Activated CD4-positive, alpha-beta memory T cell treated with anti-CD3 and anti-CD28 coated beads, Interleukin-2, amount 10 ng/mL, durations not matched to agents 7 days and 5 days (primary cell): ENCODE data around the gene PREX1. TPM values are rescaled to one million over a fixed set of nuclear protein-coding genes. Genes with fewer than 3 reads are reported as not detected.

Experiments
- CTCF ChIA-PET: fragments of 350-600 bp; sonication (Branson Sonifier 250); formaldehyde crosslinking; loops from one replicate; lab custom pipeline; 2021; ENCODE audit warnings: antibody characterized with exemption, inconsistent platforms; lab: Charles Lee
- POLR2A ChIA-PET: fragments of 350-600 bp; sonication (Branson Sonifier 250); formaldehyde crosslinking; loops from one replicate; lab custom pipeline; 2021; ENCODE audit warnings: antibody characterized with exemption; lab: Charles Lee
- DNase-seq: peaks from one replicate; pipeline ENCODE4 v3.0.0-alpha.2; 2020
- H3K27ac Mint-ChIP-seq: one replicate; pipeline ENCODE4 v1.8.0; 2021; ENCODE audit warnings: mild to moderate bottlenecking, mixed read lengths
- H3K27me3 Mint-ChIP-seq: one replicate; pipeline ENCODE4 v1.8.0; 2021; ENCODE audit warnings: mixed read lengths
- H3K36me3 Mint-ChIP-seq: one replicate; pipeline ENCODE4 v1.8.0; 2021; ENCODE audit warnings: low read depth, mixed read lengths
- H3K4me1 Mint-ChIP-seq: one replicate; pipeline ENCODE4 v1.8.0; 2021; ENCODE audit warnings: mixed read lengths
- H3K4me3 Mint-ChIP-seq: one replicate; pipeline ENCODE4 v1.8.0; 2021; ENCODE audit warnings: mild to moderate bottlenecking, mixed read lengths
- H3K9me3 Mint-ChIP-seq: one replicate; pipeline ENCODE4 v1.8.0; 2021; ENCODE audit warnings: mixed read lengths
- total RNA-seq, 2 experiments: library from RNA; stranded (reverse); gene quantifications; one replicate each; pipeline ENCODE4 v1.2.3, GENCODE V29; 2021

Gene PREX1
- total RNA-seq, 2 experiments from 2014 or later = 158 to 160 TPM

GRCh38 chr20:48596334-48596898 is 231.4 kb downstream of the PREX1 start:
- no peak for DNase-seq
- Mint-ChIP-seq H3K27ac (no peak overlapping the region), H3K27me3 (peaks cover 3% of the 10 kb centered on the region), H3K4me1 (no peaks in the 10 kb centered on the region), H3K36me3 (no peaks in the 10 kb centered on the region), H3K9me3 (no peaks in the 10 kb centered on the region), H3K4me3 (no peak overlapping the region)
- CTCF ChIA-PET = no interaction called here
- POLR2A ChIA-PET = no interaction called here

GRCh38 chr20:48595495-48596333 is 232.1 kb downstream of the PREX1 start:
- no peak for DNase-seq
- Mint-ChIP-seq H3K4me3 (no peak overlapping the region), H3K4me1 (no peaks in the 10 kb centered on the region), H3K36me3 (no peaks in the 10 kb centered on the region), H3K9me3 (no peaks in the 10 kb centered on the region), H3K27ac (no peak overlapping the region), H3K27me3 (peaks cover 3% of the 10 kb centered on the region)
- CTCF ChIA-PET = interaction anchor here (1.3 kb wide), 1 partner anchor 25 kb away, joined by 3 read pairs; no protein-coding TSS in a partner anchor
- POLR2A ChIA-PET = no interaction called here

GRCh38 chr20:48594533-48594932 is 233.3 kb downstream of the PREX1 start:
- Mint-ChIP-seq H3K4me3 (no peak overlapping the region), H3K9me3 (no peaks in the 10 kb centered on the region), H3K36me3 (no peaks in the 10 kb centered on the region), H3K4me1 (no peaks in the 10 kb centered on the region), H3K27me3 (peaks cover 3% of the 10 kb centered on the region), H3K27ac (no peak overlapping the region)
- no peak for DNase-seq
- POLR2A ChIA-PET = no interaction called here
- CTCF ChIA-PET = interaction anchor here (1.3 kb wide), 1 partner anchor 26 kb away, joined by 3 read pairs; no protein-coding TSS in a partner anchor

GRCh38 chr20:48592107-48592940 is 235.5 kb downstream of the PREX1 start:
- H3K27me3 Mint-ChIP-seq = peaks cover 7% of the 10 kb centered on the region
- ChIA-PET POLR2A (no interaction called here), CTCF (interaction anchor here (1.1 kb wide), 1 partner anchor 28 kb away, joined by 5 read pairs; no protein-coding TSS in a partner anchor)
- no peaks in the 10 kb centered on the region for H3K9me3 Mint-ChIP-seq
- DNase-seq = no peak
- H3K4me1 Mint-ChIP-seq = no peaks in the 10 kb centered on the region
- H3K36me3 Mint-ChIP-seq = no peaks in the 10 kb centered on the region
- H3K27ac Mint-ChIP-seq = no peak overlapping the region
- H3K4me3 Mint-ChIP-seq = no peak overlapping the region

- H3K4me1 Mint-ChIP-seq = no peaks in the 10 kb centered on the region
- DNase-seq = no peak
- peaks cover 16% of the 10 kb centered on the region for H3K27me3 Mint-ChIP-seq
- no peaks in the 10 kb centered on the region for H3K9me3 Mint-ChIP-seq
- ChIA-PET CTCF (no interaction called here), POLR2A (no interaction called here)
- no peaks in the 10 kb centered on the region for H3K36me3 Mint-ChIP-seq
- H3K4me3 Mint-ChIP-seq = no peak overlapping the region
- no peak overlapping the region for H3K27ac Mint-ChIP-seq
Observed at GRCh38 chr20:48586730-48587129, 241.1 kb downstream of the PREX1 start.

GRCh38 chr20:48585061-48585870 is 242.5 kb downstream of the PREX1 start:
- no peaks in the 10 kb centered on the region for H3K36me3 Mint-ChIP-seq
- H3K4me1 Mint-ChIP-seq = no peaks in the 10 kb centered on the region
- DNase-seq = no peak
- peaks cover 16% of the 10 kb centered on the region for H3K27me3 Mint-ChIP-seq
- H3K9me3 Mint-ChIP-seq = no peaks in the 10 kb centered on the region
- ChIA-PET CTCF (no interaction called here), POLR2A (no interaction called here)
- H3K4me3 Mint-ChIP-seq = no peak overlapping the region
- H3K27ac Mint-ChIP-seq = no peak overlapping the region

- H3K27ac Mint-ChIP-seq = no peak overlapping the region
- CTCF ChIA-PET = no interaction called here
- no peaks in the 10 kb centered on the region for H3K9me3 Mint-ChIP-seq
- no peak overlapping the region for H3K4me3 Mint-ChIP-seq
- DNase-seq = no peak
- no peaks in the 10 kb centered on the region for H3K36me3 Mint-ChIP-seq
- H3K4me1 Mint-ChIP-seq = no peaks in the 10 kb centered on the region
- POLR2A ChIA-PET = no interaction called here
- peaks cover 16% of the 10 kb centered on the region for H3K27me3 Mint-ChIP-seq
Observed at GRCh38 chr20:48584391-48585060, 243.3 kb downstream of the PREX1 start.

GRCh38 chr20:48583801-48584200 is 244.0 kb downstream of the PREX1 start:
- no peak overlapping the region for H3K27ac Mint-ChIP-seq

GRCh38 chr20:48583171-48583570 is 244.6 kb downstream of the PREX1 start:
- CTCF ChIA-PET = no interaction called here

More at GRCh38 chr20:48583801-48584200, 244.0 kb downstream of the PREX1 start:
- DNase-seq = no peak
- POLR2A ChIA-PET = no interaction called here
- H3K4me1 Mint-ChIP-seq = no peaks in the 10 kb centered on the region
- CTCF ChIA-PET = no interaction called here
- no peaks in the 10 kb centered on the region for H3K9me3 Mint-ChIP-seq
- peaks cover 16% of the 10 kb centered on the region for H3K27me3 Mint-ChIP-seq
- H3K36me3 Mint-ChIP-seq = no peaks in the 10 kb centered on the region
- no peak overlapping the region for H3K4me3 Mint-ChIP-seq

GRCh38 chr20:48582673-48582985 is 245.2 kb downstream of the PREX1 start:
- ChIA-PET CTCF (no interaction called here), POLR2A (no interaction called here)
- DNase-seq = no peak
- H3K4me3 Mint-ChIP-seq = no peak overlapping the region
- no peak overlapping the region for H3K27ac Mint-ChIP-seq
- no peaks in the 10 kb centered on the region for H3K4me1 Mint-ChIP-seq
- no peaks in the 10 kb centered on the region for H3K9me3 Mint-ChIP-seq
- no peaks in the 10 kb centered on the region for H3K36me3 Mint-ChIP-seq
- H3K27me3 Mint-ChIP-seq = peaks cover 12% of the 10 kb centered on the region

More at GRCh38 chr20:48583171-48583570, 244.6 kb downstream of the PREX1 start:
- POLR2A ChIA-PET = no interaction called here
- H3K36me3 Mint-ChIP-seq = no peaks in the 10 kb centered on the region
- H3K27me3 Mint-ChIP-seq = peaks cover 12% of the 10 kb centered on the region
- no peaks in the 10 kb centered on the region for H3K4me1 Mint-ChIP-seq
- no peaks in the 10 kb centered on the region for H3K9me3 Mint-ChIP-seq
- H3K27ac Mint-ChIP-seq = no peak overlapping the region
- no peak overlapping the region for H3K4me3 Mint-ChIP-seq
- DNase-seq = no peak

GRCh38 chr20:48581167-48581566 is 246.6 kb downstream of the PREX1 start:
- H3K36me3 Mint-ChIP-seq = no peaks in the 10 kb centered on the region

GRCh38 chr20:48578397-48579098 is 249.3 kb downstream of the PREX1 start:
- POLR2A ChIA-PET = no interaction called here
- Mint-ChIP-seq H3K4me3 (no peak overlapping the region), H3K4me1 (no peaks in the 10 kb centered on the region), H3K36me3 (no peaks in the 10 kb centered on the region), H3K27me3 (peaks cover 8% of the 10 kb centered on the region), H3K27ac (no peak overlapping the region), H3K9me3 (no peaks in the 10 kb centered on the region)
- DNase-seq = no peak
- CTCF ChIA-PET = no interaction called here

More at GRCh38 chr20:48581167-48581566, 246.6 kb downstream of the PREX1 start:
- Mint-ChIP-seq H3K4me3 (no peak overlapping the region), H3K27ac (no peak overlapping the region), H3K27me3 (peaks cover 8% of the 10 kb centered on the region), H3K4me1 (no peaks in the 10 kb centered on the region), H3K9me3 (no peaks in the 10 kb centered on the region)
- CTCF ChIA-PET = no interaction called here
- DNase-seq = no peak
- POLR2A ChIA-PET = no interaction called here
